Stimulated activated CD4-positive, alpha-beta T cell treated with anti-CD3 and anti-CD28 coated beads, Interleukin-15, amount 100 ng/mL, for 48 hours (primary cell): ENCODE data around the gene MYO3A.
"Not testable (repeated sequence)": the region's sequence is repeated elsewhere in the genome, so short reads cannot be mapped to it uniquely, and the experiment has no call there.

Source experiments
- DNase-seq, 2 donors: peaks; one replicate each; pipeline ENCODE4 v3.0.0-alpha.2; 2020; ENCODE audit warnings: low read depth in 2 of 2

MYO3A gene

GRCh38 chr10:26090026-26090425 lies 156.0 kb downstream of the MYO3A start:
- no peak for DNase-seq

GRCh38 chr10:26090762-26091161 lies 156.7 kb downstream of the MYO3A start:
- DNase-seq = no peak

- DNase-seq = no peak
Observed at GRCh38 chr10:26093229-26093628, 159.2 kb downstream of the MYO3A start.

GRCh38 chr10:26095781-26096180 lies 161.8 kb downstream of the MYO3A start:
- no peak for DNase-seq

GRCh38 chr10:26097549-26097948 lies 163.5 kb downstream of the MYO3A start:
- DNase-seq = not testable (repeated sequence)

GRCh38 chr10:26112532-26112931 lies 178.5 kb downstream of the MYO3A start:
- DNase-seq = no peak

- DNase-seq = no peak
Observed at GRCh38 chr10:26138613-26139012, 204.6 kb downstream of the MYO3A start.

GRCh38 chr10:26156019-26156418 lies 222.0 kb downstream of the MYO3A start:
- DNase-seq = no peak

- no peak for DNase-seq
Observed at GRCh38 chr10:26157734-26158133, 223.7 kb downstream of the MYO3A start.

- DNase-seq = no peak
Observed at GRCh38 chr10:26169466-26169865, 235.4 kb downstream of the MYO3A start.

- DNase-seq = no peak
Observed at GRCh38 chr10:26172131-26172530, 238.1 kb downstream of the MYO3A start.

- no peak for DNase-seq
Observed at GRCh38 chr10:26173837-26174236, 239.8 kb downstream of the MYO3A start.

- DNase-seq = no peak
Observed at GRCh38 chr10:26177341-26177740, 243.3 kb downstream of the MYO3A start.

- no peak for DNase-seq
Observed at GRCh38 chr10:26194275-26194674, 260.2 kb downstream of the MYO3A start.

- DNase-seq = no peak
Observed at GRCh38 chr10:26197248-26197647, 263.2 kb downstream of the MYO3A start.

- no peak for DNase-seq
Observed at GRCh38 chr10:26198119-26198518, 264.1 kb downstream of the MYO3A start.

GRCh38 chr10:26199841-26200240 lies 265.8 kb downstream of the MYO3A start:
- no peak for DNase-seq

GRCh38 chr10:26205223-26205622 lies 271.2 kb downstream of the MYO3A start:
- no peak for DNase-seq

- no peak for DNase-seq
Observed at GRCh38 chr10:26211781-26212444, 277.9 kb downstream of the MYO3A start.

- no peak for DNase-seq
Observed at GRCh38 chr10:26212511-26212910, 278.5 kb downstream of the MYO3A start.

- DNase-seq = no peak
Observed at GRCh38 chr10:26213157-26213800, 279.2 kb downstream of the MYO3A start.

GRCh38 chr10:26214004-26214403 lies 280.0 kb downstream of the MYO3A start:
- no peak for DNase-seq

- no peak for DNase-seq
Observed at GRCh38 chr10:26214551-26215395, 280.7 kb downstream of the MYO3A start.
